Activated CD4-positive, alpha-beta memory T cell treated with anti-CD3 and anti-CD28 coated beads for 36 hours (primary cell): ENCODE measurements around the gene NTM. TPM values are rescaled to one million over a fixed set of nuclear protein-coding genes. Genes with fewer than 3 reads are reported as not detected.
"Not testable (repeated sequence)": the region's sequence is repeated elsewhere in the genome, so short reads cannot be mapped to it uniquely, and the experiment has no call there.

ENCODE experiments used
- CTCF ChIA-PET: fragments of 350-600 bp; sonication (Branson Sonifier 250); formaldehyde crosslinking; loops from one replicate; lab custom pipeline; 2021; ENCODE audit warnings: antibody characterized with exemption, inconsistent platforms; lab: Charles Lee
- POLR2A ChIA-PET: fragments of 350-600 bp; sonication (Branson Sonifier 250); formaldehyde crosslinking; loops from one replicate; lab custom pipeline; 2021; ENCODE audit warnings: antibody characterized with exemption; lab: Charles Lee
- DNase-seq: peaks from one replicate; pipeline ENCODE4 v3.0.0-alpha.2; 2020
- H3K27ac Mint-ChIP-seq: one replicate; pipeline ENCODE4 v1.8.0; 2021; ENCODE audit warnings: mixed read lengths
- H3K27me3 Mint-ChIP-seq: one replicate; pipeline ENCODE4 v1.8.0; 2021; ENCODE audit warnings: mixed read lengths
- H3K36me3 Mint-ChIP-seq: one replicate; pipeline ENCODE4 v1.8.0; 2021; ENCODE audit warnings: mixed read lengths
- H3K4me1 Mint-ChIP-seq: one replicate; pipeline ENCODE4 v1.8.0; 2021; ENCODE audit warnings: low read depth, mixed read lengths
- H3K4me3 Mint-ChIP-seq: one replicate; pipeline ENCODE4 v1.8.0; 2021; ENCODE audit warnings: mild to moderate bottlenecking, mixed read lengths
- H3K9me3 Mint-ChIP-seq: one replicate; pipeline ENCODE4 v1.8.0; 2021; ENCODE audit warnings: mixed read lengths
- intact Hi-C: fragments of 100-400 bp; cut with micrococcal nuclease; formaldehyde crosslinking; loops from one replicate; pipeline ENCODE4 v1.15.1; 2023
- total RNA-seq, 2 experiments: library from RNA; stranded (reverse); gene quantifications; one replicate each; pipeline ENCODE4 v1.2.3, GENCODE V29; 2021

The NTM gene
- total RNA-seq, 2 experiments from 2014 or later: not detected

GRCh38 chr11:131909426-131910177 is 539.2 kb downstream of the NTM start:
- H3K4me1 Mint-ChIP-seq: no peaks in the 10 kb centered on the region
- no peaks in the 10 kb centered on the region for H3K9me3 Mint-ChIP-seq
- H3K27ac Mint-ChIP-seq: no peak overlapping the region
- no peaks in the 10 kb centered on the region for H3K36me3 Mint-ChIP-seq
- no peak for DNase-seq
- H3K27me3 Mint-ChIP-seq: peaks cover 34% of the 10 kb centered on the region
- H3K4me3 Mint-ChIP-seq: no peak overlapping the region
- ChIA-PET CTCF (no interaction called here), POLR2A (no interaction called here)
- intact Hi-C loops: no loop called here

DNA sequence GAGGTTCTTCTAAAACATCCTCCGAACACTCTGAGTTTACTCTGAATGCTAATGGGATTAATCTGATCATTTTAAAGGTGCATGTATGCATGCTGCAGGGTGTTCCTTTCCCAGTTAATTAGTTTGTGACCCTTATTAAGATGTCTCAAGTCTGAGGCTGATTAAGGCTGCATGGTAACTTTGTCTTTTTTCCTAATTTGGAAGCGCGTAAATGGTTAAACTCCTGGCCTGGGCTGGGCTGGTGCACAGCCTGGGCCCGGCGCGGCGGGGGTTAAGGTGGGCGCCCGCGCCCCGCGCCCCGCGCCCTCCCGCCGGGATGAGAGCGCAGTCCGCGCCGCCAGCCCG is 539.7 kb downstream of the NTM start:
- Mint-ChIP-seq H3K36me3 (no peaks in the 10 kb centered on the region), H3K27ac (no peak overlapping the region), H3K9me3 (no peaks in the 10 kb centered on the region), H3K4me1 (no peaks in the 10 kb centered on the region), H3K4me3 (no peak overlapping the region), H3K27me3 (peaks cover 34% of the 10 kb centered on the region)
- ChIA-PET CTCF (no interaction called here), POLR2A (no interaction called here)
- DNase-seq: no peak
- intact Hi-C loops: no loop called here

- Mint-ChIP-seq H3K27ac (no peak overlapping the region), H3K9me3 (no peaks in the 10 kb centered on the region), H3K4me3 (no peak overlapping the region), H3K4me1 (no peaks in the 10 kb centered on the region), H3K27me3 (peaks cover 34% of the 10 kb centered on the region), H3K36me3 (no peaks in the 10 kb centered on the region)
- intact Hi-C loops: no loop called here
- POLR2A ChIA-PET: no interaction called here
- DNase-seq: no peak
- CTCF ChIA-PET: no interaction called here
Observed at GRCh38 chr11:131910523-131911387, 540.3 kb downstream of the NTM start.

- H3K36me3 Mint-ChIP-seq, H3K9me3 Mint-ChIP-seq, H3K4me3 Mint-ChIP-seq, H3K27ac Mint-ChIP-seq, DNase-seq, H3K4me1 Mint-ChIP-seq, POLR2A ChIA-PET, intact Hi-C loops: not testable (repeated sequence)
- CTCF ChIA-PET: interaction anchor here (0.6 kb wide), 1 partner anchor 1395 kb away, joined by 3 read pairs; no protein-coding TSS in a partner anchor
- peaks cover 34% of the 10 kb centered on the region for H3K27me3 Mint-ChIP-seq
Observed at GRCh38 chr11:131911388-131912032, 541.1 kb downstream of the NTM start.

DNA sequence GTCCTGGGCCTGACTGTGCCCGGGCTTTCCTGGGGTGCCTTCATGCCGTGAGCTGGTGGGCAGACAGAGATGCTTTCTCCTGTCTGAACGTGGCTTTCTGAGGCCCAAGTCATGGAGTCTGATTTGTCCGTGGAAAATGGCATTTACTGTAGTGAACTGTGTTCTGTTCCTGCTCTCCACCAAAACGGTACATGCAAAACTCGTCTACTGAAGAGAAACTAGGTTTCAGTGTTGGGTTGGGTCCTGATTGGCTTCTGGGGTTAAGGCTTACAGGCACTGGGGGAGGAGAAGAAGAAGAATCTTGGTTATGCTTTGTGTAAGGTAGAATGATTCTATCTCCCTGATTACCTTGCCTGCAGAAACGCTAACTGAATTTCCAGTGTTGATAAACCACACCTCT is 541.7 kb downstream of the NTM start:
- H3K27ac Mint-ChIP-seq: no peak overlapping the region
- peaks cover 34% of the 10 kb centered on the region for H3K27me3 Mint-ChIP-seq
- no peak overlapping the region for H3K4me3 Mint-ChIP-seq
- ChIA-PET CTCF (interaction anchor here (0.6 kb wide), 1 partner anchor 1394 kb away, joined by 3 read pairs; no protein-coding TSS in a partner anchor), POLR2A (no interaction called here)
- no peak for DNase-seq
- H3K4me1 Mint-ChIP-seq: no peaks in the 10 kb centered on the region
- intact Hi-C loops: no loop called here
- H3K9me3 Mint-ChIP-seq: no peaks in the 10 kb centered on the region
- no peaks in the 10 kb centered on the region for H3K36me3 Mint-ChIP-seq

DNA sequence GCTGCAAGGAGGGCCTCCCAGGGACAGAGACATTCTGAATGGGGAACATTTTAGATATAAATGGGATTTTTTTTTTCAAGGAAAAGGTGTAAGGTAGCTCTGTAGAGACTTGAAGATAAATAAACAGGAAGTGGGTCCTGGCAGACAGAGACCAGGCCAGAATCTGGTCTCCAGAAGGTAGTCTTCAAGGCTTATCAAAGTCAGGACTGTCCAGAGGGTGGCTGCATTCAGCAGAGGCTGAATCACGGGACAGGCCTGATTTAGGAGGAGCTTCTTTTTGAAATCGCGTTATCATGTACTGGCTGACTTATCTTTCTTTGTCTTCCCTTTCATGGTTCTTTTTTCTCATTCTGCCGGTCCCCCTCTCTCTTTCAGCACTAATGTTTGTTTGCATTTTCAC is 542.9 kb downstream of the NTM start:
- no peaks in the 10 kb centered on the region for H3K4me1 Mint-ChIP-seq
- ChIA-PET POLR2A (no interaction called here), CTCF (no interaction called here)
- intact Hi-C loops: no loop called here
- H3K27me3 Mint-ChIP-seq: peaks cover 33% of the 10 kb centered on the region
- no peaks in the 10 kb centered on the region for H3K9me3 Mint-ChIP-seq
- no peaks in the 10 kb centered on the region for H3K36me3 Mint-ChIP-seq
- DNase-seq: no peak
- H3K27ac Mint-ChIP-seq: no peak overlapping the region
- no peak overlapping the region for H3K4me3 Mint-ChIP-seq

DNA sequence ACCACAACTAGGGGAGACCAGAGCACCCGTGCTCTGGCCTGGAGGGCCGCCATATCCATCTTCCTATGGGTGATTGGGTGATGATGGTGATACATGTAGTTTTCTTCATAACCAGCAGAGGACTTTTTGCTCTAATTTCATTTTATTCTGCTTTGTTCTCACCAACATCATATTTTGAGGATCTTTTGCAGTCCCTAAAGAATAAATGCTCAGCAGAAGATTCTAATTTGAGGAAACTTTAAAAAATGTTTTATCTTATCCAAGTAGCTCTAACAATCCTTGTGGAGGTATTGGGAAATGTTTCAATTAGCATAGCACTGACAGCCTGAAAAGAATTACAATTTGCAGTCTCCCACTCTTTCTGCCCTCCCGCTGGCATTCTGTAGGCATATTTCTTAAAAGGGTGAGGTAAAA is 544.0 kb downstream of the NTM start:
- no peaks in the 10 kb centered on the region for H3K9me3 Mint-ChIP-seq
- DNase-seq: no peak
- H3K4me1 Mint-ChIP-seq: no peaks in the 10 kb centered on the region
- H3K27ac Mint-ChIP-seq: no peak overlapping the region
- no peaks in the 10 kb centered on the region for H3K36me3 Mint-ChIP-seq
- H3K27me3 Mint-ChIP-seq: peaks cover 25% of the 10 kb centered on the region
- CTCF ChIA-PET: no interaction called here
- no peak overlapping the region for H3K4me3 Mint-ChIP-seq
- POLR2A ChIA-PET: no interaction called here
- intact Hi-C loops: no loop called here

- no peak for DNase-seq
- no peak overlapping the region for H3K4me3 Mint-ChIP-seq
- H3K4me1 Mint-ChIP-seq: no peaks in the 10 kb centered on the region
- CTCF ChIA-PET: no interaction called here
- no peak overlapping the region for H3K27ac Mint-ChIP-seq
- H3K9me3 Mint-ChIP-seq: no peaks in the 10 kb centered on the region
- no peaks in the 10 kb centered on the region for H3K36me3 Mint-ChIP-seq
- peaks cover 12% of the 10 kb centered on the region for H3K27me3 Mint-ChIP-seq
- POLR2A ChIA-PET: no interaction called here
- intact Hi-C loops: no loop called here
Observed at GRCh38 chr11:131916638-131917037, 546.2 kb downstream of the NTM start.

GRCh38 chr11:131917634-131918384 is 547.4 kb downstream of the NTM start:
- Mint-ChIP-seq H3K4me3 (no peak overlapping the region), H3K4me1 (no peaks in the 10 kb centered on the region), H3K27me3 (peaks cover 1% of the 10 kb centered on the region), H3K36me3 (no peaks in the 10 kb centered on the region), H3K27ac (no peak overlapping the region), H3K9me3 (no peaks in the 10 kb centered on the region)
- ChIA-PET POLR2A (no interaction called here), CTCF (no interaction called here)
- intact Hi-C loops: no loop called here
- DNase-seq: no peak

DNA sequence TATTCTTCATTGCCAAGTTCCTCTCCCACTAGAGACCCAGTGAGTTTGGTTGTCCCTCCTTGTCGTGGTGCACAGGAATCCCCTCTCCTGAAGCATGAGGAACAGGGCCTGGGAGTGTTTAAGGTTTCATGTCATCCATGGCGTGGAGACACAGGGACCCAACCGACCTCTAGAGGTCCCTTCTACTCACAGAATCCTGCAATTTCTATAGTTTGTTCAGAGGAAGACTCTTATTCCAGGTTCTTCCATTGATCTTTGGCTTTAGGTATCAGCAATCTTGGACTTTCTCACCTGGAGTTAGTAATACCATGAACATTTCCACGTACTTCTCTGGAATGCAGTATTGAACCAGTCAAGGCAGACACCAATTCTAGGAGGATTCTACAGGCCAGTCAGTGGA is 548.2 kb downstream of the NTM start:
- Mint-ChIP-seq H3K27ac (no peak overlapping the region), H3K4me3 (no peak overlapping the region), H3K9me3 (no peaks in the 10 kb centered on the region), H3K4me1 (no peaks in the 10 kb centered on the region), H3K36me3 (no peaks in the 10 kb centered on the region), H3K27me3 (no peaks in the 10 kb centered on the region)
- CTCF ChIA-PET: no interaction called here
- intact Hi-C loops: no loop called here
- DNase-seq: no peak
- POLR2A ChIA-PET: no interaction called here

- no peaks in the 10 kb centered on the region for H3K27me3 Mint-ChIP-seq
- no peak overlapping the region for H3K4me3 Mint-ChIP-seq
- H3K9me3 Mint-ChIP-seq: no peaks in the 10 kb centered on the region
- intact Hi-C loops: no loop called here
- ChIA-PET POLR2A (no interaction called here), CTCF (no interaction called here)
- no peaks in the 10 kb centered on the region for H3K36me3 Mint-ChIP-seq
- no peak overlapping the region for H3K27ac Mint-ChIP-seq
- DNase-seq: no peak
- no peaks in the 10 kb centered on the region for H3K4me1 Mint-ChIP-seq
Observed at GRCh38 chr11:131922220-131922619, 551.8 kb downstream of the NTM start.

GRCh38 chr11:131923309-131923708 is 552.9 kb downstream of the NTM start:
- H3K4me3 Mint-ChIP-seq: no peak overlapping the region
- H3K27me3 Mint-ChIP-seq: no peaks in the 10 kb centered on the region
- H3K36me3 Mint-ChIP-seq: no peaks in the 10 kb centered on the region
- ChIA-PET CTCF (no interaction called here), POLR2A (no interaction called here)
- no peak for DNase-seq
- H3K4me1 Mint-ChIP-seq: no peaks in the 10 kb centered on the region
- intact Hi-C loops: no loop called here
- H3K9me3 Mint-ChIP-seq: no peaks in the 10 kb centered on the region
- H3K27ac Mint-ChIP-seq: no peak overlapping the region
